Activated T-helper 1 cell treated with anti-CD3 and anti-CD28 coated beads, Interleukin-2, amount 50 U/mL, for 16 hours (primary cell): ENCODE measurements around the gene BTBD18.
A peak's percentile ranks its signal among the peaks of the same experiment; 100 is the strongest.

Experiments used
- DNase-seq, 2 donors: peaks; one replicate each; pipeline ENCODE4 v3.0.0-alpha.2; 2020; ENCODE audit warnings: low read depth in 1 of 2, low spot score in 1 of 2

Gene BTBD18

GRCh38 chr11:57775491-57775890, 23.9 kb upstream of the BTBD18 start:
- DNase-seq = no peak

- DNase-seq = no peak
Measured at GRCh38 chr11:57773026-57773598, 21.5 kb upstream of the BTBD18 start.

GRCh38 chr11:57772562-57772961, 20.9 kb upstream of the BTBD18 start:
- no peak for DNase-seq

GRCh38 chr11:57771365-57771764, 19.7 kb upstream of the BTBD18 start:
- no peak for DNase-seq

- DNase-seq = no peak
Measured at GRCh38 chr11:57770793-57771192, 19.2 kb upstream of the BTBD18 start.

- DNase-seq = no peak
Measured at GRCh38 chr11:57764972-57765371, 13.4 kb upstream of the BTBD18 start.

GRCh38 chr11:57764566-57764965, 12.9 kb upstream of the BTBD18 start:
- DNase-seq = no peak

- DNase-seq = no peak
Measured at GRCh38 chr11:57764021-57764420, 12.4 kb upstream of the BTBD18 start.

GRCh38 chr11:57763568-57763967, 11.9 kb upstream of the BTBD18 start:
- no peak for DNase-seq

- DNase-seq = no peak
Measured at GRCh38 chr11:57762235-57762861, 10.7 kb upstream of the BTBD18 start.

GRCh38 chr11:57761301-57762234, 9.9 kb upstream of the BTBD18 start, which contains the start of gene CTNND1:
Gene CTNND1 (plus strand): TSS chr11:57761802. CDS start chr11:57791479, 29,677 bp downstream.
- DNase-seq = no peak

- DNase-seq = no peak
Measured at GRCh38 chr11:57758174-57758573, 6.6 kb upstream of the BTBD18 start.

GRCh38 chr11:57752954-57753353, 1.3 kb upstream of the BTBD18 start:
- DNase-seq = no peak

- no peak for DNase-seq
Measured at GRCh38 chr11:57751176-57751575, 443 bp downstream of the BTBD18 start.

- no peak for DNase-seq
Measured at GRCh38 chr11:57746920-57747319, 4.7 kb downstream of the BTBD18 start.

- no peak for DNase-seq
Measured at GRCh38 chr11:57745206-57745605, 6.4 kb downstream of the BTBD18 start.

GRCh38 chr11:57744357-57744756, 7.3 kb downstream of the BTBD18 start:
- DNase-seq = no peak

- DNase-seq = no peak
Measured at GRCh38 chr11:57742087-57742452, 9.5 kb downstream of the BTBD18 start.

GRCh38 chr11:57741132-57742086, 10.2 kb downstream of the BTBD18 start, which contains the start of gene SELENOH:
Gene SELENOH (plus strand): TSS chr11:57741491. CDS start chr11:57741596, 105 bp downstream.
- peak; percentile 82 to 90 for DNase-seq

- DNase-seq = no peak
Measured at GRCh38 chr11:57735619-57736298, 15.9 kb downstream of the BTBD18 start.
